NCI-H774 (cell line): ENCODE measurements around the gene GLIS1.

ENCODE experiments used
- DNase-seq: peaks from one replicate; lab custom pipeline; 2025; lab: John Stamatoyannopoulos, UW

Gene GLIS1

GRCh38 chr1:53580739-53581475, 158.1 kb downstream of the GLIS1 start:
- no peak for DNase-seq

GRCh38 chr1:53580009-53580400, 159.0 kb downstream of the GLIS1 start:
- DNase-seq = no peak

- no peak for DNase-seq
Measured at GRCh38 chr1:53579221-53580008, 159.5 kb downstream of the GLIS1 start.

GRCh38 chr1:53578358-53578757, 160.6 kb downstream of the GLIS1 start:
- DNase-seq = no peak

- DNase-seq = no peak
Measured at GRCh38 chr1:53577761-53578100, 161.2 kb downstream of the GLIS1 start.

- no peak for DNase-seq
Measured at GRCh38 chr1:53576866-53577760, 161.9 kb downstream of the GLIS1 start.

- DNase-seq = no peak
Measured at GRCh38 chr1:53576381-53576801, 162.6 kb downstream of the GLIS1 start.

GRCh38 chr1:53575955-53576320, 163.0 kb downstream of the GLIS1 start:
- no peak for DNase-seq

- DNase-seq = no peak
Measured at GRCh38 chr1:53575141-53575954, 163.6 kb downstream of the GLIS1 start.

GRCh38 chr1:53574621-53575020, 164.3 kb downstream of the GLIS1 start:
- no peak for DNase-seq

- no peak for DNase-seq
Measured at GRCh38 chr1:53573931-53574330, 165.0 kb downstream of the GLIS1 start.

- no peak for DNase-seq
Measured at GRCh38 chr1:53573522-53573921, 165.4 kb downstream of the GLIS1 start.

GRCh38 chr1:53572815-53573173, 166.2 kb downstream of the GLIS1 start:
- DNase-seq = no peak

GRCh38 chr1:53572065-53572814, 166.7 kb downstream of the GLIS1 start:
- DNase-seq = peak; percentile 27

- no peak for DNase-seq
Measured at GRCh38 chr1:53568540-53568939, 170.4 kb downstream of the GLIS1 start.

GRCh38 chr1:53567851-53568250, 171.1 kb downstream of the GLIS1 start:
- DNase-seq = no peak

- DNase-seq = no peak
Measured at GRCh38 chr1:53567450-53567849, 171.5 kb downstream of the GLIS1 start.

- DNase-seq = no peak
Measured at GRCh38 chr1:53563611-53564010, 175.4 kb downstream of the GLIS1 start.

GRCh38 chr1:53562981-53563379, 176.0 kb downstream of the GLIS1 start:
- no peak for DNase-seq

- no peak for DNase-seq
Measured at GRCh38 chr1:53562291-53562980, 176.5 kb downstream of the GLIS1 start.
